Endometrial microvascular endothelial cells (primary cell): ENCODE results near the gene LRMDA. TPM values are rescaled to one million over a fixed set of nuclear protein-coding genes. Genes with fewer than 3 reads are reported as not detected.
"Not testable (repeated sequence)": the region's sequence is repeated elsewhere in the genome, so short reads cannot be mapped to it uniquely, and the experiment has no call there.

Experiments used
- in situ Hi-C: cut with HindIII; loops from 2 replicates; pipeline ENCODE4 v1.10.0; 2017; ENCODE audit warnings: low sequenced_read_pairs, low pct_unique_long_range_greater_than_20kb; ENCODE audit errors: inconsistent ontology term
- total RNA-seq: library from RNA; depleted of rRNA; stranded (reverse); fragments of >200 nt; gene quantifications from one replicate; pipeline ENCODE4 v1.2.3, GENCODE V29; 2015; ENCODE audit errors: inconsistent ontology term

Gene LRMDA
- total RNA-seq, 1 donor from 2014 or later, result 1.2 TPM

- in situ Hi-C loops, result no loop called here
These were observed 82.0 kb downstream of the LRMDA start for GRCh38 chr10:75513292-75513885.

GRCh38 chr10:75514830-75515229 is 83.4 kb downstream of the LRMDA start:
- in situ Hi-C loops, result no loop called here

GRCh38 chr10:75516154-75516553 is 84.7 kb downstream of the LRMDA start:
- in situ Hi-C loops, result not testable (repeated sequence)

GRCh38 chr10:75519213-75519612 is 87.8 kb downstream of the LRMDA start:
- in situ Hi-C loops, result not testable (repeated sequence)

GRCh38 chr10:75521194-75521829 is 89.9 kb downstream of the LRMDA start:
- in situ Hi-C loops, result not testable (repeated sequence)

- in situ Hi-C loops, result no loop called here
These were observed 93.6 kb downstream of the LRMDA start for GRCh38 chr10:75525067-75525466.

GRCh38 chr10:75525646-75526045 is 94.2 kb downstream of the LRMDA start:
- in situ Hi-C loops, result no loop called here

- in situ Hi-C loops, result no loop called here
These were observed 96.1 kb downstream of the LRMDA start for GRCh38 chr10:75527542-75527941.

GRCh38 chr10:75528392-75528791 is 97.0 kb downstream of the LRMDA start:
- in situ Hi-C loops, result no loop called here

- in situ Hi-C loops, result no loop called here
These were observed 98.9 kb downstream of the LRMDA start for GRCh38 chr10:75530299-75530698.

- in situ Hi-C loops, result no loop called here
These were observed 100.2 kb downstream of the LRMDA start for GRCh38 chr10:75531571-75532031.

GRCh38 chr10:75532253-75532924 is 101.0 kb downstream of the LRMDA start:
- in situ Hi-C loops, result no loop called here

- in situ Hi-C loops, result no loop called here
These were observed 106.7 kb downstream of the LRMDA start for GRCh38 chr10:75538144-75538543.

GRCh38 chr10:75538765-75539164 is 107.3 kb downstream of the LRMDA start:
- in situ Hi-C loops, result no loop called here

- in situ Hi-C loops, result no loop called here
These were observed 109.0 kb downstream of the LRMDA start for GRCh38 chr10:75540357-75540966.

GRCh38 chr10:75540981-75541380 is 109.6 kb downstream of the LRMDA start:
- in situ Hi-C loops, result no loop called here

- in situ Hi-C loops, result no loop called here
These were observed 110.0 kb downstream of the LRMDA start for GRCh38 chr10:75541411-75541810.

- in situ Hi-C loops, result no loop called here
These were observed 110.7 kb downstream of the LRMDA start for GRCh38 chr10:75542084-75542483.

GRCh38 chr10:75542906-75543305 is 111.5 kb downstream of the LRMDA start:
- in situ Hi-C loops, result no loop called here

- in situ Hi-C loops, result no loop called here
These were observed 113.0 kb downstream of the LRMDA start for GRCh38 chr10:75544386-75544785.
